TTC549 (cell line): Measurements from ENCODE around the gene ZC3H12A.

Experiments
- FAIRE-seq: peaks from 2 replicates; lab custom pipeline; 2012; peaks lifted over from hg19 to GRCh38; lab: Jason Lieb, UNC

ZC3H12A gene

GRCh38 chr1:37479255-37480124 is 5.1 kb downstream of the ZC3H12A start:
- FAIRE-seq, result no peak

- no peak for FAIRE-seq
Measured at GRCh38 chr1:37480125-37480466, 5.7 kb downstream of the ZC3H12A start.

- FAIRE-seq, result no peak
Measured at GRCh38 chr1:37480581-37481288, 6.4 kb downstream of the ZC3H12A start.

- FAIRE-seq, result no peak
Measured at GRCh38 chr1:37481289-37482003, 7.1 kb downstream of the ZC3H12A start.

- FAIRE-seq, result no peak
Measured at GRCh38 chr1:37482004-37482785, 7.8 kb downstream of the ZC3H12A start.

DNA sequence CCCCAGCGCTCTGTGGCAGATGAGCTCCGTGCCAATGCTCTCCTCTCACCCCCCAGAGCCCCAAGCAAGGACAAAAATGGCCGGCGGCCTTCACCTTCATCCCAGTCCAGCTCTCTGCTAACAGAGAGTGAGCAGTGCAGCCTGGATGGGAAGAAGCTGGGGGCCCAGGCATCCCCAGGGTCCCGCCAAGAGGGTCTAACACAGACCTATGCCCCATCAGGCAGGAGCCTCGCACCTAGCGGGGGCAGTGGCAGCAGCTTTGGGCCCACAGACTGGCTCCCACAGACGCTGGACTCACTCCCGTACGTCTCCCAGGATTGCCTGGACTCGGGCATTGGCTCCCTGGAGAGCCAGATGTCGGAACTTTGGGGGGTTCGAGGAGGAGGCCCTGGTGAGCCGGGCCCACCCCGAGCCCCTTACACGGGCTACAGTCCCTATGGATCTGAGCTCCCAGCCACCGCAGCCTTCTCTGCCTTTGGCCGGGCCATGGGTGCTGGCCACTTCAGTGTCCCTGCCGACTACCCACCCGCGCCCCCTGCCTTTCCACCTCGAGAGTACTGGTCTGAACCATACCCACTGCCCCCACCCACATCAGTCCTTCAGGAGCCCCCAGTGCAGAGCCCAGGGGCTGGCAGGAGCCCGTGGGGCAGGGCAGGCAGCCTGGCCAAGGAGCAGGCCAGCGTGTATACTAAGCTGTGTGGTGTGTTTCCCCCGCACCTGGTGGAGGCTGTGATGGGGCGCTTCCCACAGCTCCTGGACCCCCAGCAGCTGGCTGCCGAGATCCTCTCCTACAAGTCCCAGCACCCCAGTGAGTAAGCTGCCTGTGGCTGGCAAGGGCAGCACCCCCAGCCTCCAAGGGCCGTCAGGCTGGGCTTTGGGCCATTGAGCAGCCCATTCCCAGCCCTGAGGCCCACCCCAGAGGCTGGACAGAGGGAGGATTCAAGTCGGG is 8.7 kb downstream of the ZC3H12A start:
- FAIRE-seq, result no peak

- FAIRE-seq, result no peak
Measured at GRCh38 chr1:37483785-37484184, 9.4 kb downstream of the ZC3H12A start.

GRCh38 chr1:37484325-37485051 is 10.1 kb downstream of the ZC3H12A start:
- FAIRE-seq, result no peak

GRCh38 chr1:37485902-37486679 is 11.7 kb downstream of the ZC3H12A start:
- FAIRE-seq, result no peak

GRCh38 chr1:37486680-37487618 is 12.6 kb downstream of the ZC3H12A start:
- FAIRE-seq, result peak; percentile 3

DNA sequence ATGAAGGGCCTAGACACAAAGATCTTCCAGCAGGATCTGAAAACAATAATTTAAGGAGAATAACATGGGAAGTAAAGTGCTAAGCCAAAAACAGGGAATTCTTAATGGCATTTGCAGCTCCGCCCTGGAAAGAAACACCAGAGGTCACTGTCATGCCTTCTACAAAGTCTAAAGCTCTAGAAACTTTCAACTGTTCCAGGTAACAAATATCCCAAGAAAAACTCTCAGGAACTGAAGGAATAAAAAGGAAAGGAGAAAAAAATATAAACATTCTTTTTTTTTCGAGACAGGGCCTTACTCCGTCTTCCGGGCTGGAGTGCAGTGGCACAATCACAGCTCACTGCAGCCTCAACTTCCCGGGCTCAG is 13.2 kb downstream of the ZC3H12A start:
- no peak for FAIRE-seq

- FAIRE-seq, result no peak
Measured at GRCh38 chr1:37493336-37494098, 19.1 kb downstream of the ZC3H12A start.

GRCh38 chr1:37495875-37496274 is 21.5 kb downstream of the ZC3H12A start:
- no peak for FAIRE-seq

GRCh38 chr1:37497832-37498231 is 23.5 kb downstream of the ZC3H12A start:
- FAIRE-seq, result no peak

GRCh38 chr1:37498872-37499617 is 24.7 kb downstream of the ZC3H12A start:
- no peak for FAIRE-seq

- FAIRE-seq, result no peak
Measured at GRCh38 chr1:37501661-37502060, 27.3 kb downstream of the ZC3H12A start.

DNA sequence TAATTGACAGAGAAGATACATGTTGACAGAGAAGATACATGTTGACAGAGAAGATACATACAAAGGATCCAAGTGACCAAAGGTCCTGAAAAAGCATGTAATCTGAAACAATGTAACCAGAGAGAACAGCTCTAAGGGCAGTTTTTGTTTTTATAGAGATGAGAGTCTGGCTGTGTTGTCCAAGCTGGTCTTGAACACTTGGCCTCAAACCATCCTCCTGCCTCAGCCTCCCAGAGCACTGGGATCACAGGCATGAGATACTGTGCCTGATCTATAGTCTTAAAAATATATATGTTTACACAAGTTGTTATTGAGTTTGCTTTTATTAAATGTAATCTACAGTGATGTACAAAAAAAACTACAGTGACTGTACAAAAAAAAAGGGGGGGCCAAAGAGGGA is 27.7 kb downstream of the ZC3H12A start:
- no peak for FAIRE-seq
